NCI-H2029 treated with DMSO at 0.1 percent for 48 hours (cell line): ENCODE results near the gene ATP8A1.
"Not testable (repeated sequence)": the region's sequence is repeated elsewhere in the genome, so short reads cannot be mapped to it uniquely, and the experiment has no call there.

Source experiments
- DNase-seq: peaks from one replicate; lab custom pipeline; 2025; lab: John Stamatoyannopoulos, UW

ATP8A1 gene

DNA sequence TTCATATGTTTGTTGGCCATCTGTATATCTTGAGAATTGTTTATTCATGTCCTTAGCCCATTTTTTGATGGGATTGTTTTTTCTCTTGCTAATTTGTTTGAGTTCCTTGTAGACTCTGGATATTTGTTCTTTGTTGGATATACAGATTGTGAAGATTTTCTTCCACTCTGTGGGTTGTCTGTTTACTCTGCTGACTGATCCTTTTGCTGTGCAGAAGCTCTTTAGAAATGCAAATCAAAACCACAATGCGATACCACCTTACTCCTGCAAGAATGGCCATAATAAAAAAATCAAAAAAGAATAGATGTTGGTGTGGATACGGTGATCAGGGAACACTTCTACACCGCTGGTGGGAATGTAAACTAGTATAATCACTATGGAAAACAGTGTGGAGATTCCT lies 189.1 kb downstream of the ATP8A1 start:
- not testable (repeated sequence) for DNase-seq

DNA sequence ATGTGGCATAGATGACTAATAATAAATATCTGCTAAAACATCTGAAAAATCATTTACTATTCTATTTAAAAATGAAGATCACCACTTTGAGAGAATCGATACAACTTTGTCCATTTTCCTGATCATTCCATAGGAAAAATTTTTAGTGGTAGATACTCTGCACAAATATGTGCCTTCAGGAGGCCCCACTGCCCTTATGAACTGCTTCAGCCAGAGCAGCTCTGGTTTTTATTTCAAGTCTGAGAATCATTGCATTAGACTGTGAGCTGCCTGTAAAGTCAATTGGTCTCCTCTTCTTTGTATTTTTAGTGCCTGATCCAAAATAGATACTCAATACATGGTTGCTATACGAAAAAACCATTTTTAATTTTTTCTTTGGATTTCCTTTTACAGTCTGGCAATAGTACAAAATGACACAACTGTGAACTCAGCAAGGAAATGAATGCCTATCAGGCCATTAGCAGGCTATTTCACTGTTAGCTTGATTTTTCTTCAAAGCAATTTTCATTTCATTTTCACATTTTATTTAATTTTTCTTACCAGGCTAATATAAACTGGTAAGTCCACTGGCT lies 190.5 kb downstream of the ATP8A1 start:
- no peak for DNase-seq

- DNase-seq: no peak
Observed at GRCh38 chr4:42464550-42465094, 192.3 kb downstream of the ATP8A1 start.

GRCh38 chr4:42461216-42461615 lies 195.7 kb downstream of the ATP8A1 start:
- not testable (repeated sequence) for DNase-seq

DNA sequence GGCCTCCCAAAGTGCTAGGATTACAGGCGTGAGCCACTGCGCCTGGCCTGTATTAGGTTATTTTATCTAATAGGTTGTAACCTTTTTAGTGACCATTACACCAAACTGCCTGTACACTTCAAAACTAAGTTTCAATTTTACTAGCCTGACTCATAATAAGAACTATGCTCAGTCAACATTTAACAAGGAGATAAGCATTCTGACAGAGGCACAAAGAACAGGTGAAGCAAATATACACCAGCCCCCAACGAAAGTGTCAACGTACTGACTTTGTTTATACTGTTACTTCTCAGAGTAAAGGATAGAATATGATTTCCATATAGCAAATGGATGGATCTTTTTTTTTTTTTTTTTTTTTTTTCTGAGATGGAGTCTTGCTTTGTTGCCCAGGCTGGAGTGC lies 196.9 kb downstream of the ATP8A1 start:
- DNase-seq: no peak

DNA sequence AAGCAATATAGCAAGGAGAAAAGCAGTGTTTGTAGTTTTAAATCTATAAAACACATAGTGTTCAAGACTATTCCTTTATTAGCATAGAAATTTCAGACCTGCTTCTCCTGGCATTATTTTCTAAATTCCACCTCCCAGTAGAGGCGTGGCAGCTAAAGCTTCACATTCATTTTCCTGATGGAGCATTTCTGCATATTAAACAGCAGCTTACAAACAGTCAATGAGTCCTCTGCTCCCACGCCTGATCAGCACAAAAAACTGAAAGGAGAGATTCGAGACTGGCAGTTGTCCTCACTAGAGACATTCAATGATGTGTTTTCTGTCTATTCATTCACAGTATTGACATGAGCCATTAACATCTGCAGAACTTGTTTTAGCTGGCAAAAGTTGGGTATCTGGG lies 198.2 kb downstream of the ATP8A1 start:
- DNase-seq: no peak

DNA sequence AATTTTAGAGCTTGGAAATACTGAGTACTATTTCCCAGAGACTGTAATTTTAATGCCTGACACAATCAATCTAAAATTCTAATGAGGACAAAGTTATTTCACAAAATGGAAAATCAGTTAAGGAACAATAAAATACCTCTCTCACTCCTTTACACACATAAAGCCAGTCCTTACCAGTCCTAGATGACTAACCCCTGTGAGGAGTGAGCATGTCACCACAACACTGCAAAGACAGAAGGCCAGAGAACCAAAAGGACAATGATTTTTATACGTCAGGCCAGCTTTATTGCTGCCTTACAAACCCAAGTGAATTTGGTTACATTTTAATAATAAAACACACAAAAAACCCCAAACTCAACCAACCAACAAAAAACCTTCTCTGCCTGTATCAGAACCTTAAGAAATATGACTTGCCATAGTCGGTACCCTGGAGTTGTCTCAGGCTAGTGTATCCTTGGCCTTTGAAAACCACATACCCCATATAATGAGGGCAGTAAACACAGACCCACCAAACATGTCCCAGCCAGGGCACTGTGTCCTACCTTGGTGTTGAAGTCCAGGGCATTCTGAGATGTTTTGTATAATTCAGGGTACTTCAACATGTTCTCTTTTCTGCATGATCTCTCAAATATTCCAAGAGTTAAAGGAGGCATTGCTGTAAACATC lies 202.0 kb downstream of the ATP8A1 start:
- no peak for DNase-seq

DNA sequence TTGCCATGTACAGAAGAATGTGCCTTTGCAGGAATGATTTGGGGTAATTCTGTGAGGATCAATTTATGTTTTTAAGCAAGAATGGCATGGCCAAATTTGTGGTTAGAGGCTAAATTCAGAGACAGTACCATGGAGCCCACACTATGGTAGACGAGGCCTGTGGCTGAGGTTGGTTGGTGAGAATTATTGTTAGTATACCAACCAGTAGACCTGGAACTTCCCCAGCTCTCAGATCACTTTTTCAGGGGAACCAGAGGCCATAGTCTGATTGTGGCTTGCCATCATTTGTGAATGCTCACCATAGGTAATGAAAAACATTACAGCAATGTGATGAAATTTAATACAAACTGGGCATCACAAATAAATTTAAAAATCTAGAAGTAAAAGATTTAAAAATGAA lies 203.3 kb downstream of the ATP8A1 start:
- DNase-seq: no peak

DNA sequence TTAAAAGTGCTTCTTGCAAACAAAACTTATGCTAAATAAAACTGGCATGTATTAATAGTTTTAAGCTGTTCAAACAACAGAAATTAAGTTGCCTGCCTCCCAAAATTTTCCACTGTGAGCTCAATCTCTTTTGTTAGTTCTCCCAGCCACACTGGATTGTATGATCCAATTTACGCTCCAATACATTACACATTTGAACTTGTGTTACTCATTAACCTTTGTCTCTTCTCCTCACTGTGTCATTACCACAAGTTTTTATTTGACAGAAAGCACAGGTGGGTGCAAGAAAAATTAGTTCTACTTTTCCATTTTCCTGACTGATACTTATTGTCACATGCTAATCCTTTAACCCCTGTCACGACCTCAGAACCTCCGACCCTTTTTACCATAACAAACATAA lies 204.1 kb downstream of the ATP8A1 start:
- no peak for DNase-seq

DNA sequence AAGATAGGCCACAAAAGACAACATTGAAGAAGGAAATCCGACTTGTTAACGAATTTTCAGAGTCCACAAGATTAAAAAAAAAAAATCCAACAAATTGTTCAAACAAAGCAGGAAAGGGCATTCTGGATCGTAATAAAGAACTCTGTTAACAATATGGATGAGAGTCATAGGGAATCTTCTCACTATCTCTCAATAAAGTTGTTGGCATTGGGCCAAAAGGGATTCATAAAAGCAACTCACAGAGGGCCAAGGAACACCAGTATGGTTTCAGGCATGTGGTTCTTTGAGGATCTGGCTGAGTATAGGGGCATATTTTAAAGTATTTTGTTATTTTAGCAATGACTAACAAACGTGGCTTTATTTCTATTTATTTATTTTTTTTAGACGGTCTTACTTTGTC lies 210.1 kb downstream of the ATP8A1 start:
- no peak for DNase-seq

DNA sequence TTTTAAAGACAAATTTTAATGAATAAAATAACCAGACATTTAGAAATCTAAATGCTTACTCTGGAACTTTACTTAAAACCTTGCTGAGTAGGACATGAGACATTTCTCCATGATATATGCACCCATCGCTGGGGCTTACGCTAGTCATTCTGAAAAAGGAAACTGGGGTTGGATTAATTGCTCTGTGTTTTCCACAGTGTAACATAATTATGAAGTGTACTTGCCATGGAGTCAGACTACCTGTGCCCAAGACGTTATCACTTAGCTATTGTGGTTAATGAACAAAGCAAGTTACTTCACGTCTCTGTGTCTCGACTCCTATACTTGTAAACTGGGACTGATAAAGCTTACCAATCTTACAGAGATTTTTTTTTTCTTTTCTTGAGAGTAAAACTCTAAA lies 211.9 kb downstream of the ATP8A1 start:
- no peak for DNase-seq

DNA sequence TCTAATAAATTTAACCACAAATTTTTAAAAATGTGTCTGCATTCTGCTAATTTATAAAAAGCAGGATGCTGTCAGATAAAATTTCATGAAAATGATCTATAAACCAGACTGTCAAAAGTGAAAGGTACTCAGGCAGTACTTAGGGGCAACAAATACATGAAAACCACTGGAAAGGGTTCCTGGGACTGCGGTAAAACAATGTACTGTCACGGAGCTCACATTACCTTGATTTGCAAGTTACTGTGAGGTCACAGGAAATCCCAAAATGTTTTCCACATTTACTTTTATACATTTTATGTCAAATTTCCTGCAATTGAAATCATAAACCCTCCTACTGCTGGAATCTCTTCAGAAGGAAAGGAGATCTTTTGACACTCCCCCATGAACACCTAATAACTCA lies 214.3 kb downstream of the ATP8A1 start:
- DNase-seq: no peak

- no peak for DNase-seq
Observed at GRCh38 chr4:42440083-42440482, 216.8 kb downstream of the ATP8A1 start.

- DNase-seq: no peak
Observed at GRCh38 chr4:42436928-42437565, 219.9 kb downstream of the ATP8A1 start.

GRCh38 chr4:42428036-42428435 lies 228.9 kb downstream of the ATP8A1 start:
- DNase-seq: no peak

DNA sequence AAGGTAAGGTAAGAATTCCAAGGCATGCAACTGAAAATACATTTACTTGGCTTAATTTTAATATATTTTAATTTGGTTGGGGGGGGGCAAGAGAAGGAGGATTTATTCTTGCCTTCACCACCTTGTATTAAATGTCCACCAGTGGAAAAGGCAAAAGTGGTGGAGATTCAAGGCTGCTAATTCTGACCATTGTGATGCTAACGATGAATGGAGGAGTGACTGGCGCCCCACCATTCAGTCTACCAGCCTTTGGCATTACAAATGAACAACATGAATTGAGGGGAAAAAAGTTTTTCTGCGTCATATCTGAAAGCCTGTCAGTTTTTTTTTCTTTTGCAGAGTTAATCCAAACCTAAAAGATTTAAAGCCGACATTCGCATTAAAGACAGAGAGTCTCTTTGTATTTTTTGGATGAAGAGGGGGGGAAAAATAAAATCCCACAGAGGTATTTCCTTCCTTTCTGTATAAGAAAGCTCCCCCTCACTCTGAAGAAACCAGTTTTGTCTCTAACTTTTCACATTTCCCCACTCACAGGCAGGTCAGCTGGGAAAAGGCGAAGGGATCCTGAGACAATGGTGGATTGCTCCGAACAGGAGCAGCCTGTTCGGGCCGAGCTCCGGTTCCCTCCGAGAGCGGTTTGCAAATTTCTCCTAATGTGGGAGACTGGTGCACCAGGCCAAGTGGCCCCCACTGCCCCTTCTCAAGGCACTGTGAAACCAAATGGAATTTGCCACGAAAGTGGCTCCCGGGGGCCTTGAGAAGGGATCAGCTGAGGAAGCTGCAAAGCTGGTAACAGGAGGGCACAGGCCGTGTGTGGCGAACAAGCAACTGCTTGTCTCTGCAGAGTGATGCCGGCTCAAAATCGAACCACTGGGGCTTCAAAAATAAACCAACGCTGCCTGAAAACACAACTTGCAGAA lies 231.5 kb downstream of the ATP8A1 start:
- DNase-seq: no peak

GRCh38 chr4:42420140-42420539 lies 236.8 kb downstream of the ATP8A1 start:
- no peak for DNase-seq

DNA sequence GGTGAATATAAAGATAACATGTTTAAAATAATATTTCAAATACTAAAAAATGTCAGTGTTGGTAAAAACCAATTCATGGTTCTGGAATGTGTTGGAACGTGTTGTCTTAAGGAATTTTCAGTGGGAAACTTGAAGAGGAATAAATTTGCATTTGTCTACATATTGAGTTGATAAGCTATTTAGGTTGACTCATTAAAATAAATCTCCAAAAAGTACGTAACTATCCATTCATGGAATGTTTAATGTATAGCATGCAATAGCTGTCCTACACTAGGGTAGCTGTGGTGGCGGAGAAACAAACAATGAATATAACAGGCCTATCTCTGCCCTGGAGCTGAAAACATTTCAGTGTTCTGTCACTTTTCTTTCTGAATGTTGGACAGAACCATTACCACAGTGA lies 239.4 kb downstream of the ATP8A1 start:
- DNase-seq: no peak

DNA sequence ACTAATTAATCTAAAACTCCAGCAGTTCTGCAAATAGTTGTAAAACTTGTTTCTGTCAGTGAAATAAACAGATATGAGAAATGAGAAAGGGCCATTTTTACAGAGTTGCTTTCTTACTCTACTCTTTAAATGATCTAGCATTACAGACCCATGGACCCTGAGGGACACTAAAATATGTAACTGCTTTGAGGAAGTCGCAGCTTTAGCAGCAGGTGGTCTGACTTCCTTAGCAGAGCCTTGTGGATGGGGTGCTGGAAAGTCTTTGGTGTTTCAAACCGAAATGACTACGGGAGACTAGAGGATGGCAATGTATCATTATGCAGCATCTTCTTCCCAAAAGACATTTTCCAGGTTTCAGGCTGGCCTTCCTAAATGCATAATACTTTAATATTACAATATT lies 240.9 kb downstream of the ATP8A1 start:
- no peak for DNase-seq

DNA sequence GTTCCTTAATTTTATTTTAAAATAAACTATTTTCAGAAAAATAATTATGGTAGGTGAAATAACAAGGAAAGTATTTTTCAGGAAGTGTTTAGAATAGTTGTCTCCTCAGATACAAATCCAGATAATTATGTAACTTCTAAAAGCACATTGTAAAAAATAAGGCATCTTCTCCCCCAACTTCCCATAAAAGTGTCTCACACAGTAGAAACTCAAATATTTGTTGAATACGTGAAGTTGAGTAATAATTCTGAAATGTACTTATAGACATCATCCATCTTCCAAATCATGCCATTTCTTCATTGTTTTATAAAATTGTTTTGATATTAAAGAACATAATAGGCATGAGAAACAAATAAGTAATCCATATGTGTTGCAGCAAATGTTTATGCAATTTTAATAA lies 241.6 kb downstream of the ATP8A1 start:
- no peak for DNase-seq

- no peak for DNase-seq
Observed at GRCh38 chr4:42412251-42412650, 244.7 kb downstream of the ATP8A1 start.

DNA sequence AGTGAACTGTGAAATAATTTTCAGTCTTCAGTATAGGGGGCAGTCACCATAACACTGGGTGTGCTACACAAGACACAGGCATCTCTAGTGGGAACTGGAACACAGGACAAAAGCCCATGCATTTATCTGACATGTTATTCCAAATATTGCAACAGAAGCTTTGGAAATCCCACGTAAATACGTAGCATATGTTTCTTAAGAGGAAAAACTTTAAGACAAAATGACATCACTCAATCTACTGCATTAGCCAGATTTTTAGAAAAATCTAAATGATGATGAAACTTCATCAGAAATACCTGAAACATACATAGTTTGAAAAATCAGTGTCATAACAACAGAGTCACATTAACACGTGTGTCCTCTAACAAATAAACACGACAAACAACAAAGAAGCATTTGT lies 245.1 kb downstream of the ATP8A1 start:
- DNase-seq: no peak
